Tibial nerve (tissue), 4 donors: ENCODE results near the gene OR2K2. TPM values are rescaled to one million over a fixed set of nuclear protein-coding genes. Genes with fewer than 3 reads are reported as not detected.

Experiments
- DNase-seq, 2 donors: peaks; one replicate each; pipeline ENCODE4 v3.0.0-alpha.2; 2019; ENCODE audit warnings: low spot score in 2 of 2
- H3K27ac ChIP-seq, 4 donors: fragments of 200-600 bp; sonication (generic) in 3 of 4; one replicate each; pipeline ENCODE4 v1.5.1; 2017 to 2019; ENCODE audit warnings: mild to moderate bottlenecking in 1 of 4
- H3K27me3 ChIP-seq, 2 donors: fragments of 200-600 bp; sonication (generic) in 1 of 2; one replicate each; pipeline versions ENCODE4 v1.5.1 to v1.6.0; 2017 to 2019
- H3K36me3 ChIP-seq, 3 donors: fragments of 200-600 bp; sonication (generic); one replicate each; pipeline ENCODE4 v1.5.1; 2018 to 2019
- H3K4me1 ChIP-seq, 4 donors: fragments of 200-600 bp; sonication (generic) in 3 of 4; one replicate each; pipeline ENCODE4 v1.5.1; 2017 to 2019
- H3K4me3 ChIP-seq, 4 donors: fragments of 200-600 bp; sonication (generic) in 3 of 4; one replicate each; pipeline ENCODE4 v1.5.1; 2017 to 2019; ENCODE audit warnings: mild to moderate bottlenecking in 1 of 4, moderate library complexity in 1 of 4
- H3K9me3 ChIP-seq, 4 donors: fragments of 200-600 bp; sonication (generic) in 3 of 4; one replicate each; pipeline ENCODE4 v1.5.1; 2017 to 2019
- CTCF ChIP-seq, 5 experiments: fragments of 200-600 bp in 3 of 5; fragments of 450-650 bp in 2 of 5; sonication (generic) in 3 of 5; IDR thresholded peaks; one replicate each; pipeline ENCODE4 v1.5.1; 2016 to 2019; ENCODE audit warnings: antibody characterized with exemption in 5 of 5, mild to moderate bottlenecking in 3 of 5, moderate library complexity in 2 of 5
- EP300 ChIP-seq, 2 donors: sonication (generic); formaldehyde crosslinking; IDR thresholded peaks; one replicate each; pipeline ENCODE4 v1.6.1; 2017; ENCODE audit warnings: antibody characterized with exemption in 2 of 2, mild to moderate bottlenecking in 1 of 2
- POLR2A ChIP-seq, 2 donors: fragments of 450-650 bp; IDR thresholded peaks; one replicate each; pipeline ENCODE4 v1.6.1; 2017; ENCODE audit warnings: antibody characterized with exemption in 2 of 2, mild to moderate bottlenecking in 2 of 2, moderate library complexity in 2 of 2
- WGBS, 2 donors: methylation state at CpG; one replicate each; pipeline ENCODE4 v1.1.5; 2018; 5-methylcytosine and 5-hydroxymethylcytosine counted together
- total RNA-seq, 4 donors: library from RNA; depleted of rRNA; stranded (reverse); fragments of >200 nt; gene quantifications; one replicate each; pipeline ENCODE4 v1.1.0, GENCODE V29; 2016

The OR2K2 gene, protein sequence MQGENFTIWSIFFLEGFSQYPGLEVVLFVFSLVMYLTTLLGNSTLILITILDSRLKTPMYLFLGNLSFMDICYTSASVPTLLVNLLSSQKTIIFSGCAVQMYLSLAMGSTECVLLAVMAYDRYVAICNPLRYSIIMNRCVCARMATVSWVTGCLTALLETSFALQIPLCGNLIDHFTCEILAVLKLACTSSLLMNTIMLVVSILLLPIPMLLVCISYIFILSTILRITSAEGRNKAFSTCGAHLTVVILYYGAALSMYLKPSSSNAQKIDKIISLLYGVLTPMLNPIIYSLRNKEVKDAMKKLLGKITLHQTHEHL
- total RNA-seq: 1 to 10 TPM in 1 of 4 donors, not detected in 3; 4.7 TPM

- H3K4me3 ChIP-seq: no peak within 1 kb of the TSS
- no peak within 1 kb of the TSS for H3K27ac ChIP-seq
- H3K9me3 ChIP-seq: no peaks in the 10 kb centered on the region
- TF ChIP-seq POLR2A (IDR thresholded peaks at IDR 0.05): no peak
- TF ChIP-seq EP300 (IDR thresholded peaks at IDR 0.05): no peak
- TF ChIP-seq CTCF (IDR thresholded peaks at IDR 0.05): no peak
- H3K27me3 ChIP-seq: no peaks in the 10 kb centered on the region
- DNase-seq: no peak
- H3K4me1 ChIP-seq: no peaks in the 10 kb centered on the region
- no peaks in the 10 kb centered on the region for H3K36me3 ChIP-seq
- WGBS, 2 donors: 81 to 84% methylated on average over 4 of the region's 4 CpGs
Measured at GRCh38 chr9:111330124-111330523, at the start of gene OR2K2. OR2K2 (minus strand) TSS chr9:111330224; CDS start chr9:111328433, 1,791 bp downstream.

DNA sequence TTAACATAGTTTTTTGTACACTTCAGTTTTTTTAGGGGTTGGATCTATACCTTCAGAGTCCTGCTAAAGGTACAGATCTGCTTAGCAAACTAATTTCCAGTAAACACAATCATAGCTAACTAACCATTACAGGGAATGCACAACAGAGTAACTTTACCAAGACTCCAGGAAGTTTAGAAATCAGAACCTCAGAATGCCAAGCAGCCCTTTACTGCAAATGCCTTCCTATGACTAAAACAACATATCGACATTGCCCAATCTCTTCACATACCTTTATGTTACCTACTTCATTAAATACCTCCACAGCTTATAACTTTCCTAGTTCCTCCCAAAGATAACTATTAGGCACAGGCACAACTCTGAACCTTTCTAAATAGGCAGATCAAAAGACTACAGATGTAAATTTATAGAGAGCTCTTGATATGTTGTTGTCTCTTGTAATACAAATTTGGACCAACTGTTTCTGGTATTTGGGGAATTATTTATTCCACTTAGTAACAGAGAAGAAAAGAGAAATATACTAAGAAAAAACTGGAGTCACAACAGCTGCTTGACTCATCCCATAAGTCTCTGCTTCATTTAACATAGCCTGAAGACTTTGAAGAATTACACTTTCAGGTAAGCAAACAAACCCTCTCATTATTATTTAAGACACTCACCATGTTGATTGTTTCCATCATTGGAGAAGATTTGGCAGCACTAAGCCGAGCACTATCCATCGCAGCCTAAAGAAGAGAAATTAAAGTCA is 46.0 kb upstream of the OR2K2 start:
- TF ChIP-seq EP300 (IDR thresholded peaks at IDR 0.05): no peak
- no peak for TF ChIP-seq CTCF (IDR thresholded peaks at IDR 0.05)
- Histone ChIP-seq H3K9me3 (no peaks in the 10 kb centered on the region), H3K4me1 (no peaks in the 10 kb centered on the region), H3K27ac (no peak overlapping the region), H3K27me3 (no peaks in the 10 kb centered on the region), H3K4me3 (no peak overlapping the region), H3K36me3 (peaks cover 5 to 96% (median 16%) of the 10 kb centered on the region in 3 donors)
- no peak for DNase-seq
- WGBS, 2 donors: 98% methylated on average over 3 of the region's 3 CpGs

- Histone ChIP-seq H3K27ac (no peak overlapping the region), H3K36me3 (peaks cover 7 to 97% (median 18%) of the 10 kb centered on the region in 3 donors), H3K4me3 (no peak overlapping the region), H3K4me1 (no peaks in the 10 kb centered on the region), H3K9me3 (no peaks in the 10 kb centered on the region), H3K27me3 (no peaks in the 10 kb centered on the region)
- no peak for TF ChIP-seq POLR2A (IDR thresholded peaks at IDR 0.05)
- TF ChIP-seq CTCF (IDR thresholded peaks at IDR 0.05): no peak
- no peak for TF ChIP-seq EP300 (IDR thresholded peaks at IDR 0.05)
- WGBS, 2 donors: 80 to 82% methylated on average over 2 of the region's 2 CpGs
- DNase-seq: no peak
Measured at GRCh38 chr9:111375062-111375461, 45.0 kb upstream of the OR2K2 start.

GRCh38 chr9:111372297-111372696 is 42.3 kb upstream of the OR2K2 start:
- TF ChIP-seq EP300 (IDR thresholded peaks at IDR 0.05): no peak
- TF ChIP-seq POLR2A (IDR thresholded peaks at IDR 0.05): no peak
- TF ChIP-seq CTCF (IDR thresholded peaks at IDR 0.05): no peak
- DNase-seq: no peak
- Histone ChIP-seq H3K4me1 (no peaks in the 10 kb centered on the region), H3K36me3 (peaks cover 2 to 97% (median 31%) of the 10 kb centered on the region in 3 donors), H3K4me3 (no peak overlapping the region), H3K9me3 (no peaks in the 10 kb centered on the region), H3K27me3 (no peaks in the 10 kb centered on the region), H3K27ac (no peak overlapping the region)
- WGBS, 2 donors: 94 to 95% methylated on average over 6 of the region's 6 CpGs

DNA sequence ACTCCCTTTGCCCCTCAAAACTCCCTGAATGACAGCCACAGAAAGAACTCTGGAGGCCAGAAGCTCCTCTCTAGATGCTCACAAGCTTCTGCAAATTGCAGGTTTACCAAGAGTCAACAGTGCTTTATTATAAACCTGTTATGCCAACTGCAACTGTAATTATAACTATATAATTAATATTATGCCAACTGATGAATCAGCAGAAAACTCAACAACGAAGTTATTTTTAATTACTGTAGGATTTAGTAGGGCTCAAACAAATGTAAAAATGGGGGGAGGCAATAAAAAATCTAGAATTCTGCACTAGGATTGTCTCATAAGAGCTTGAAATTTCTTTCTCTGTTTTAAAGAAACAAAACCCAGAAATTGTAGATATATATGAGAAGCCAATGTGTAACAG is 37.0 kb upstream of the OR2K2 start:
- H3K4me1 ChIP-seq: no peaks in the 10 kb centered on the region
- H3K27ac ChIP-seq: no peak overlapping the region
- peaks cover 2 to 96% (median 23%) of the 10 kb centered on the region in 3 donors for H3K36me3 ChIP-seq
- no peak for DNase-seq
- no peak overlapping the region for H3K4me3 ChIP-seq
- H3K9me3 ChIP-seq: no peaks in the 10 kb centered on the region
- H3K27me3 ChIP-seq: no peaks in the 10 kb centered on the region
- 76 to 80% methylated on average over 1 of the region's 1 CpG for WGBS, 2 donors
- TF ChIP-seq EP300 (IDR thresholded peaks at IDR 0.05): no peak
- TF ChIP-seq CTCF (IDR thresholded peaks at IDR 0.05): no peak
- TF ChIP-seq POLR2A (IDR thresholded peaks at IDR 0.05): no peak
